Astrocyte (in vitro differentiated cells and primary cell): Measurements from ENCODE around the gene WNT7B. TPM values are rescaled to one million over a fixed set of nuclear protein-coding genes. Genes with fewer than 3 reads are reported as not detected.

Experiments
- DNase-seq: peaks from one replicate; pipeline ENCODE4 v3.0.0-alpha.2; 2010; ENCODE audit warnings: low read depth
- FAIRE-seq: peaks from 2 replicates; lab custom pipeline; 2011; peaks lifted over from hg19 to GRCh38; lab: Jason Lieb, UNC
- H2AFZ ChIP-seq: 2 replicates; pipeline ENCODE4 v1.6.0; 2012; ENCODE audit warnings: low read depth, low read length, inconsistent platforms
- H3K27ac ChIP-seq: 2 replicates; pipeline ENCODE4 v1.5.1; 2011; ENCODE audit warnings: low read depth, low read length, inconsistent platforms
- H3K27me3 ChIP-seq: 2 replicates; pipeline ENCODE4 v1.6.0; 2011; ENCODE audit warnings: low read length, inconsistent platforms; ENCODE audit not compliant: insufficient read depth
- H3K36me3 ChIP-seq: 2 replicates; pipeline ENCODE4 v1.5.1; 2011; ENCODE audit warnings: low read length, inconsistent platforms; ENCODE audit not compliant: insufficient read depth
- H3K4me1 ChIP-seq: 2 replicates; pipeline ENCODE4 v1.5.1; 2011; ENCODE audit warnings: low read length, inconsistent platforms; ENCODE audit not compliant: insufficient read depth
- H3K4me2 ChIP-seq: 2 replicates; pipeline ENCODE4 v1.6.0; 2012; ENCODE audit warnings: low read length, inconsistent platforms
- H3K4me3 ChIP-seq: 2 replicates; pipeline ENCODE4 v1.5.1; 2011; ENCODE audit warnings: low read depth, mild to moderate bottlenecking, low read length, inconsistent platforms; ENCODE audit not compliant: insufficient read depth
- H3K79me2 ChIP-seq: 2 replicates; pipeline ENCODE4 v1.6.0; 2012; ENCODE audit warnings: mild to moderate bottlenecking, low read length, inconsistent platforms; ENCODE audit not compliant: insufficient read depth
- H3K9ac ChIP-seq: 2 replicates; pipeline ENCODE4 v1.6.0; 2012; ENCODE audit warnings: mild to moderate bottlenecking, low read length, inconsistent platforms
- H3K9me3 ChIP-seq: 2 replicates; pipeline ENCODE4 v1.5.1; 2012; ENCODE audit warnings: low read depth, mild to moderate bottlenecking, low read length, inconsistent platforms; ENCODE audit not compliant: insufficient read depth
- H4K20me1 ChIP-seq: 2 replicates; pipeline ENCODE4 v1.6.0; 2012; ENCODE audit warnings: low read length, inconsistent platforms; ENCODE audit not compliant: insufficient read depth
- H3K27ac Mint-ChIP-seq: one replicate; pipeline ENCODE4 v1.8.0; 2021; ENCODE audit warnings: mild to moderate bottlenecking, mixed read lengths; ENCODE audit not compliant: unreplicated experiment
- H3K27me3 Mint-ChIP-seq: one replicate; pipeline ENCODE4 v1.8.0; 2021; ENCODE audit warnings: low read depth, mixed read lengths; ENCODE audit not compliant: unreplicated experiment
- H3K36me3 Mint-ChIP-seq: one replicate; pipeline ENCODE4 v1.8.0; 2021; ENCODE audit warnings: low read depth, mixed read lengths; ENCODE audit not compliant: unreplicated experiment
- H3K4me1 Mint-ChIP-seq: one replicate; pipeline ENCODE4 v1.8.0; 2021; ENCODE audit warnings: low read depth, mixed read lengths; ENCODE audit not compliant: unreplicated experiment
- H3K4me3 Mint-ChIP-seq: one replicate; pipeline ENCODE4 v1.8.0; 2021; ENCODE audit warnings: mild to moderate bottlenecking, moderate library complexity, mixed read lengths; ENCODE audit not compliant: unreplicated experiment
- H3K9me3 Mint-ChIP-seq: one replicate; pipeline ENCODE4 v1.8.0; 2021; ENCODE audit warnings: mild to moderate bottlenecking, mixed read lengths; ENCODE audit not compliant: unreplicated experiment
- CTCF ChIP-seq: IDR thresholded peaks from 2 replicates; pipeline ENCODE4 v1.5.1; 2011; ENCODE audit warnings: low read depth, mild to moderate bottlenecking, inconsistent platforms, low read length, moderate library complexity; ENCODE audit not compliant: insufficient read depth
- EZH2 ChIP-seq: IDR thresholded peaks from 2 replicates; pipeline ENCODE4 v1.6.1; 2012; ENCODE audit warnings: mild to moderate bottlenecking, low read length, inconsistent platforms; ENCODE audit not compliant: insufficient read depth
- total RNA-seq: library from RNA; stranded (reverse); gene quantifications from 2 replicates; pipeline ENCODE4 v1.2.1, GENCODE V29; 2021

WNT7B gene
- total RNA-seq, 1 donor from 2014 or later = 1.7 TPM

DNA sequence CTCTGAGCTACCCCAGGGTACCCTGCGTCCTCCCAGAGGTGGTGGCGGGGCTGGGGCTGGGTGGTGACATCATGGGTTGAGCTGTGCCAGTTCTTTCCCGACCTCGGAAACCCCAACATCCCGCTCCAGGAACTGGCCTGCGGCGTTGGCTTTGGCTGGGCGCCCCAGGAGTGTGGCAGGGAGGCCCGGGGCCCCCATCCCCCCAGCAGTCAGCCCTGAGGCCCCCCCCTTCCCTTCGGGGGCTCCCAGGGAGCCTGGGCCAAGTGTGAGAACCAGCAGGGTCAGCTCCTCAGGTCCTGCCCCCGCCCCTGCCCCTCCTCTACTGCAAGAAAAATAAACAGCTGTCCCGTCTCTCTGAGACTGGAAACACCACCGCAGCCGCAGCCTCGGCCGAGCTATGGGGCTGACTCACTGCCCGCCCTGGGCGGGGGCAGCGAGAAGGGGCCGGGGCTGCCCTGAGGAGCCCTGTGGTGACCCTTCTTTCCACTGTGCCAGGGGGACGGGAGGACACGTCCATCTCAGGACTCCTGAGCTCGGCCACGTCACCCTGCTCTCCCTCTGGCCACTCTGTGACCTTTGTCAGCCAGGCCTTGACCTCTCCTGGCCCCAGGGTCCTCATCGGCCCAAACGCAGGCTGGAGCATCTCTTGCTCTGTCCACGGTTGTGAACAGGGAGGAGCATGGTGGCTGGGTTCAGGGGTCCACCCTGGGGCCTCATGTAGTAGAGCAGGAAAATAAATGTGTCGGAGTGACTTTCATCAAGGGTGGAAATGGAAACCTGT lies 73.4 kb downstream of the WNT7B start:
- H3K9me3 ChIP-seq = no peaks in the 10 kb centered on the region
- peak overlapping the region; percentile 71 for H3K4me2 ChIP-seq
- H2AFZ ChIP-seq = no peak overlapping the region
- peak overlapping the region; percentile 2 for H3K9ac ChIP-seq
- TF ChIP-seq CTCF (no peak), EZH2 (no peak)
- Mint-ChIP-seq H3K4me1 (peaks cover 5% of the 10 kb centered on the region), H3K36me3 (no peaks in the 10 kb centered on the region), H3K27me3 (peaks cover 21% of the 10 kb centered on the region), H3K27ac (no peak overlapping the region), H3K4me3 (no peak overlapping the region), H3K9me3 (no peaks in the 10 kb centered on the region)
- peak; percentile 75 for DNase-seq
- H4K20me1 ChIP-seq = no peaks in the 10 kb centered on the region
- H3K36me3 ChIP-seq = no peaks in the 10 kb centered on the region
- no peaks in the 10 kb centered on the region for H3K79me2 ChIP-seq
- FAIRE-seq = no peak
- no peaks in the 10 kb centered on the region for H3K27me3 ChIP-seq
- no peak overlapping the region for H3K4me3 ChIP-seq
- H3K4me1 ChIP-seq = peaks cover 27% of the 10 kb centered on the region
- no peak overlapping the region for H3K27ac ChIP-seq

- H3K9ac ChIP-seq = no peak overlapping the region
- Mint-ChIP-seq H3K27ac (no peak overlapping the region), H3K27me3 (peaks cover 33% of the 10 kb centered on the region), H3K36me3 (no peaks in the 10 kb centered on the region), H3K4me1 (peaks cover under 1% of the 10 kb centered on the region), H3K4me3 (no peak overlapping the region), H3K9me3 (no peaks in the 10 kb centered on the region)
- no peak overlapping the region for H3K27ac ChIP-seq
- H4K20me1 ChIP-seq = no peaks in the 10 kb centered on the region
- no peaks in the 10 kb centered on the region for H3K9me3 ChIP-seq
- TF ChIP-seq EZH2 = no peak
- TF ChIP-seq CTCF = no peak
- H2AFZ ChIP-seq = no peak overlapping the region
- no peak overlapping the region for H3K4me3 ChIP-seq
- H3K4me1 ChIP-seq = peaks cover 10% of the 10 kb centered on the region
- peaks cover 6% of the 10 kb centered on the region for H3K27me3 ChIP-seq
- no peaks in the 10 kb centered on the region for H3K36me3 ChIP-seq
- FAIRE-seq = no peak
- no peaks in the 10 kb centered on the region for H3K79me2 ChIP-seq
- DNase-seq = no peak
- no peak overlapping the region for H3K4me2 ChIP-seq
These were observed 79.2 kb downstream of the WNT7B start for GRCh38 chr22:45897736-45898135.

- Histone ChIP-seq H3K79me2 (no peaks in the 10 kb centered on the region), H3K36me3 (no peaks in the 10 kb centered on the region), H3K27me3 (peaks cover 6% of the 10 kb centered on the region), H2AFZ (no peak overlapping the region), H3K4me2 (no peak overlapping the region), H3K27ac (no peak overlapping the region), H4K20me1 (no peaks in the 10 kb centered on the region), H3K9me3 (no peaks in the 10 kb centered on the region), H3K4me1 (peaks cover 12% of the 10 kb centered on the region), H3K9ac (no peak overlapping the region), H3K4me3 (no peak overlapping the region)
- Mint-ChIP-seq H3K9me3 (no peaks in the 10 kb centered on the region), H3K36me3 (no peaks in the 10 kb centered on the region), H3K27me3 (peaks cover 33% of the 10 kb centered on the region), H3K27ac (no peak overlapping the region), H3K4me3 (no peak overlapping the region), H3K4me1 (no peaks in the 10 kb centered on the region)
- DNase-seq = no peak
- TF ChIP-seq CTCF (no peak), EZH2 (no peak)
- no peak for FAIRE-seq
These were observed 79.9 kb downstream of the WNT7B start for GRCh38 chr22:45896964-45897538.
